Upper lobe of left lung (tissue), 6 donors: Measurements from ENCODE around the gene PCDHA3. TPM values are rescaled to one million over a fixed set of nuclear protein-coding genes. Genes with fewer than 3 reads are reported as not detected.
"Not testable (repeated sequence)": the region's sequence is repeated elsewhere in the genome, so short reads cannot be mapped to it uniquely, and the experiment has no call there.

Experiments
- ATAC-seq, 2 donors: fragments of 200-7000 bp; cut with Tn5 transposase; one replicate each; pipeline ENCODE4 v1.9.1; 2022; ENCODE audit warnings: mild to moderate bottlenecking in 2 of 2, moderate library complexity in 2 of 2; ENCODE audit not compliant: low FRiP score in 2 of 2
- DNase-seq, 2 donors: peaks; one replicate each; pipeline ENCODE4 v3.0.0-alpha.2; 2019 to 2020
- H3K27ac ChIP-seq, 4 donors: fragments of 200-600 bp; sonication (generic); one replicate each; pipeline ENCODE4 v1.5.1; 2016 to 2019
- H3K27me3 ChIP-seq, 4 donors: fragments of 200-600 bp; sonication (generic); one replicate each; pipeline ENCODE4 v1.5.1; 2017 to 2019
- H3K36me3 ChIP-seq, 4 donors: fragments of 200-600 bp; sonication (generic); one replicate each; pipeline ENCODE4 v1.5.1; 2016 to 2019
- H3K4me1 ChIP-seq, 4 donors: fragments of 200-600 bp; sonication (generic); one replicate each; pipeline ENCODE4 v1.5.1; 2018 to 2019
- H3K4me3 ChIP-seq, 4 donors: fragments of 200-600 bp; sonication (generic); one replicate each; pipeline ENCODE4 v1.5.1; 2017 to 2019; ENCODE audit warnings: mild to moderate bottlenecking in 2 of 4, moderate library complexity in 1 of 4
- H3K9me3 ChIP-seq, 4 donors: fragments of 200-600 bp; sonication (generic); one replicate each; pipeline ENCODE4 v1.5.1; 2018 to 2019
- EP300 ChIP-seq, 4 donors: sonication (generic); formaldehyde crosslinking; IDR thresholded peaks; one replicate each; pipeline ENCODE4 v1.5.1; 2017; ENCODE audit warnings: antibody characterized with exemption in 4 of 4, control low read depth in 2 of 4
- POLR2A ChIP-seq, 4 donors: fragments of 450-650 bp; IDR thresholded peaks; one replicate each; pipeline ENCODE4 v1.5.1; 2016 to 2017; ENCODE audit warnings: antibody characterized with exemption in 4 of 4, mild to moderate bottlenecking in 2 of 4
- POLR2AphosphoS5 ChIP-seq, 2 donors: sonication (generic); formaldehyde crosslinking; IDR thresholded peaks; one replicate each; pipeline ENCODE4 v1.5.1; 2017; ENCODE audit warnings: antibody characterized with exemption in 2 of 2
- WGBS, 2 donors: methylation state at CpG; one replicate each; pipeline ENCODE4 v1.1.5; 2017 to 2018; 5-methylcytosine and 5-hydroxymethylcytosine counted together
- total RNA-seq, 6 donors: library from RNA; depleted of rRNA in 4 of 6; stranded (reverse); fragments of >200 nt in 4 of 6; gene quantifications; one replicate each; pipeline versions ENCODE4 v1.1.0 to v1.2.1, GENCODE V29; 2016 to 2021
- TF ChIP-seq, protein P1 (sequence below), 6 experiments: fragments of 450-650 bp in 4 of 6; fragments of 200-600 bp in 2 of 6; sonication (generic) in 2 of 6; IDR thresholded peaks; one replicate each; pipeline ENCODE4 v1.5.1; 2016 to 2019; ENCODE audit warnings: antibody characterized with exemption in 6 of 6
- donor health status: DM: no; HTN: no; CAD: no; lungs with moderate emphysema.
- donor health status: DM: no; HTN: yes; CAD: no; lungs with severe emphysema.

The PCDHA3 gene
- total RNA-seq, 6 donors from 2014 or later = 0.61 to 1.6 (median 1.0) TPM

DNA sequence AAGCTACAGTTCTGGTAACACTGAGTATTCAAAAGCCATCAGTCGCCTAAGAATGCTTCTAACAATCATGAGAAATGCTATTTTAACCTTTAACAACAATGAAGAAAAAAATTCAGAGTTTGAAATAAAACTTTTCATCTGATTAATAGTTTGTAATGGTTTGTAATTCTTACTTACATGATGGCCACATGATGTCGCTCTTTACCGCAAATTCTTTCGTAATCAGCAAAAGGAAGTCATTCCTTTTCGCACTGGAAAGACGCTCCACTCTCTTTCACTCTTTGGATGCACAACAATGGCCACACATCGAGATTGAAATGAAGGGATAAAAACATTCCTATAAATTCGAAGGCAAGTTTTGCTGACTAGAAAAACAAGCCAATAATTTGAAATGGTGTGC, 33.1 kb downstream of the PCDHA3 start, which contains the start of gene PCDHA7:
Gene PCDHA7, plus strand, starts transcription at position 277 of the 400 bp plus-strand sequence. Its CDS starts 115 bp downstream, at position 392.
- H3K4me1 ChIP-seq = no peaks in the 10 kb centered on the region
- 8 to 16% methylated on average over 8 of the region's 8 CpGs for WGBS, 2 donors
- H3K27ac ChIP-seq = no peak within 1 kb of the TSS
- TF ChIP-seq, protein P1, sequence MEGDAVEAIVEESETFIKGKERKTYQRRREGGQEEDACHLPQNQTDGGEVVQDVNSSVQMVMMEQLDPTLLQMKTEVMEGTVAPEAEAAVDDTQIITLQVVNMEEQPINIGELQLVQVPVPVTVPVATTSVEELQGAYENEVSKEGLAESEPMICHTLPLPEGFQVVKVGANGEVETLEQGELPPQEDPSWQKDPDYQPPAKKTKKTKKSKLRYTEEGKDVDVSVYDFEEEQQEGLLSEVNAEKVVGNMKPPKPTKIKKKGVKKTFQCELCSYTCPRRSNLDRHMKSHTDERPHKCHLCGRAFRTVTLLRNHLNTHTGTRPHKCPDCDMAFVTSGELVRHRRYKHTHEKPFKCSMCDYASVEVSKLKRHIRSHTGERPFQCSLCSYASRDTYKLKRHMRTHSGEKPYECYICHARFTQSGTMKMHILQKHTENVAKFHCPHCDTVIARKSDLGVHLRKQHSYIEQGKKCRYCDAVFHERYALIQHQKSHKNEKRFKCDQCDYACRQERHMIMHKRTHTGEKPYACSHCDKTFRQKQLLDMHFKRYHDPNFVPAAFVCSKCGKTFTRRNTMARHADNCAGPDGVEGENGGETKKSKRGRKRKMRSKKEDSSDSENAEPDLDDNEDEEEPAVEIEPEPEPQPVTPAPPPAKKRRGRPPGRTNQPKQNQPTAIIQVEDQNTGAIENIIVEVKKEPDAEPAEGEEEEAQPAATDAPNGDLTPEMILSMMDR (IDR thresholded peaks at IDR 0.05) = no peak
- TF ChIP-seq POLR2AphosphoS5 (IDR thresholded peaks at IDR 0.05) = no peak
- no peak for TF ChIP-seq POLR2A (IDR thresholded peaks at IDR 0.05)
- H3K36me3 ChIP-seq = no peaks in the 10 kb centered on the region
- peak within 1 kb of the TSS in 3 of 4 donors; percentile 5 to 25 (median 16) for H3K4me3 ChIP-seq
- H3K27me3 ChIP-seq = no peaks in the 10 kb centered on the region
- ATAC-seq (no peak), DNase-seq (no peak)
- H3K9me3 ChIP-seq = peaks cover 10 to 43% (median 36%) of the 10 kb centered on the region in 4 donors

DNA sequence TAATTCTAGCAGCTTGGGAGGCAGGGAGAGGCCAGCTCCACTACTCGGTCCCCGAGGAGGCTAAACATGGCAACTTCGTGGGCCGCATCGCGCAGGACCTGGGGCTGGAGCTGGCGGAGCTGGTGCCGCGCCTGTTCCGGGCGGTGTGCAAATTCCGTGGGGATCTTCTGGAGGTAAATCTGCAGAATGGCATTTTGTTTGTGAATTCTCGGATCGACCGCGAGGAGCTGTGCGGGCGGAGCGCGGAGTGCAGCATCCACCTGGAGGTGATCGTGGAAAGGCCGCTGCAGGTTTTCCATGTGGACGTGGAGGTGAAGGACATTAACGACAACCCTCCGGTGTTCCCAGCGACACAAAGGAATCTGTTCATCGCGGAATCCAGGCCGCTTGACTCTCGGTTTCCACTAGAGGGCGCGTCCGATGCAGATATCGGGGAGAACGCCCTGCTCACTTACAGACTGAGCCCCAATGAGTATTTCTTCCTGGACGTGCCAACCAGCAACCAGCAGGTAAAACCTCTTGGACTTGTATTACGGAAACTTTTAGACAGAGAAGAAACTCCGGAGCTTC, 33.7 kb downstream of the PCDHA3 start:
- H3K27ac ChIP-seq, H3K36me3 ChIP-seq, H3K27me3 ChIP-seq, ATAC-seq, H3K4me1 ChIP-seq: not testable (repeated sequence)
- Histone ChIP-seq H3K9me3 (peaks cover 10 to 38% (median 31%) of the 10 kb centered on the region in 4 donors), H3K4me3 (peak overlapping the region in 3 of 4 donors; percentile 5 to 25 (median 16))
- peak in 1 of 2 donors; percentile 54 for DNase-seq
- WGBS, 2 donors = 26% methylated on average over 12 to 26 of the region's 38 CpGs

DNA sequence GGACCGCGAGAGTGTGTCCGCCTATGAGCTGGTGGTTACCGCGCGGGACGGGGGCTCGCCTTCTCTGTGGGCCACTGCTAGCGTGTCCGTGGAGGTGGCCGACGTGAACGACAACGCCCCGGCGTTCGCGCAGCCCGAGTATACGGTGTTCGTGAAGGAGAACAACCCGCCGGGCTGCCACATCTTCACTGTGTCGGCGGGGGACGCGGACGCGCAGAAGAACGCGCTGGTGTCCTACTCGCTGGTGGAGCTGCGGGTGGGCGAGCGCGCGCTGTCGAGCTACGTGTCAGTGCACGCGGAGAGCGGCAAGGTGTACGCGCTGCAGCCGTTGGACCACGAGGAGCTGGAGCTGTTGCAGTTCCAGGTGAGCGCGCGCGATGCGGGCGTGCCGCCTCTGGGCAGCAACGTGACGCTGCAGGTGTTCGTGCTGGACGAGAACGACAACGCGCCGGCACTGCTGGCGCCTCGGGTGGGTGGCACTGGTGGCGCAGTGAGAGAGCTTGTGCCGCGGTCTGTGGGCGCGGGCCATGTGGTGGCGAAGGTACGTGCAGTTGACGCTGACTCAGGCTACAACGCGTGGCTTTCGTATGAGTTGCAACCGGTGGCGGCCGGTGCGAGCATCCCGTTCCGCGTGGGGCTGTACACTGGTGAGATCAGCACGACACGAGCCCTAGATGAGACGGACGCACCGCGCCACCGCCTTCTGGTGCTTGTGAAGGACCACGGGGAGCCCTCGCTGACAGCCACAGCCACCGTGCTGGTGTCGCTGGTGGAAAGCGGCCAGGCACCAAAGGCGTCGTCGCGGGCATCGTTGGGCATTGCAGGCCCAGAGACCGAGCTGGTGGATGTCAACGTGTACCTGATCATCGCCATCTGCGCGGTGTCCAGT, 35.0 kb downstream of the PCDHA3 start:
- no peak for TF ChIP-seq EP300 (IDR thresholded peaks at IDR 0.05)
- Histone ChIP-seq H3K4me1 (no peaks in the 10 kb centered on the region), H3K36me3 (no peaks in the 10 kb centered on the region), H3K9me3 (peaks cover 7 to 30% (median 24%) of the 10 kb centered on the region in 4 donors), H3K27ac (no peak overlapping the region), H3K27me3 (no peaks in the 10 kb centered on the region), H3K4me3 (no peak overlapping the region)
- peak in 1 of 2 donors; percentile 82 for DNase-seq
- WGBS, 2 donors = 57 to 63% methylated on average over 17 to 80 of the region's 103 CpGs
- ATAC-seq = no peak

DNA sequence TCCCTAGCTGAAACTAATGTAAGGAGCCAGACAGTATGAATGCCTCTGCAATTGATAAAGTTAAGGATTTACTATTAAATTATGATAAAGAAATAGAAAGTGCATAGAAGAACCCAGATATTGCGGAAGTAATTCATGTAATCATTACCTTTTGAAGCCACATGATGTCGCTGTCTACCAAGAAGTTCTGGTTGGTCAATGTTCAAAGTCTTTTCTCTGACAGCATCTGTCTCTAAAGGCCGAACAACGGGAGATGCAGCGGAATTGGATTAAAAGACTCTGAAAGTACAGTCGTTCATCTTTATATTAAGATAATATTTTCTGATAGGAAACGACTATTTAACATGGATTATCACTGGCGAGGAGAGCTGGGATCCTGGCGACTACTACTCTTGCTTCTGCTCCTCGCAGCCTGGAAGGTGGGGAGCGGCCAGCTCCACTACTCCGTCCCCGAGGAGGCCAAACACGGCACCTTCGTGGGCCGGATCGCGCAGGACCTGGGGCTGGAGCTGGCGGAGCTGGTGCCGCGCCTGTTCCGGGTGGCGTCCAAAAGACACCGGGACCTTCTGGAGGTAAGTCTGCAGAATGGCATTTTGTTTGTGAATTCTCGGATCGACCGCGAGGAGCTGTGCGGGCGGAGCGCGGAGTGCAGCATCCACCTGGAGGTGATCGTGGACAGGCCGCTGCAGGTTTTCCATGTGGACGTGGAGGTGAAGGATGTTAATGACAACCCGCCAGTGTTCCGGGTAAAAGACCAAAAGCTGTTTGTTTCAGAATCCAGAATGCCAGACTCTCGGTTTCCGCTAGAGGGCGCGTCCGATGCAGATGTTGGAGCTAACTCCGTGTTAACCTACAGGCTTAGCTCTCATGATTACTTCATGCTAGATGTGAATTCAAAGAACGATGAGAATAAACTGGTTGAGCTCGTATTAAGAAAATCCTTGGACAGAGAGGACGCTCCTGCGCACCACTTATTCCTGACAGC, 40.4 kb downstream of the PCDHA3 start, which contains the start of gene PCDHA8:
Gene PCDHA8, plus strand, starts transcription at position 210 of the 985 bp plus-strand sequence. Its CDS starts 135 bp downstream, at position 345.
- Histone ChIP-seq H3K9me3 (peaks cover 3 to 34% (median 29%) of the 10 kb centered on the region in 4 donors), H3K4me1 (no peaks in the 10 kb centered on the region), H3K27ac (no peak within 1 kb of the TSS), H3K27me3 (no peaks in the 10 kb centered on the region), H3K4me3 (no peak within 1 kb of the TSS), H3K36me3 (no peaks in the 10 kb centered on the region)
- ATAC-seq (no peak), DNase-seq (peak in 1 of 2 donors; percentile 49)
- WGBS, 2 donors = 25 to 34% methylated on average over 43 to 47 of the region's 47 CpGs
- TF ChIP-seq POLR2A (IDR thresholded peaks at IDR 0.05) (no peak), POLR2AphosphoS5 (IDR thresholded peaks at IDR 0.05) (no peak), EP300 (IDR thresholded peaks at IDR 0.05) (no peak)
- TF ChIP-seq, protein P1 (IDR thresholded peaks at IDR 0.05) = no peak

DNA sequence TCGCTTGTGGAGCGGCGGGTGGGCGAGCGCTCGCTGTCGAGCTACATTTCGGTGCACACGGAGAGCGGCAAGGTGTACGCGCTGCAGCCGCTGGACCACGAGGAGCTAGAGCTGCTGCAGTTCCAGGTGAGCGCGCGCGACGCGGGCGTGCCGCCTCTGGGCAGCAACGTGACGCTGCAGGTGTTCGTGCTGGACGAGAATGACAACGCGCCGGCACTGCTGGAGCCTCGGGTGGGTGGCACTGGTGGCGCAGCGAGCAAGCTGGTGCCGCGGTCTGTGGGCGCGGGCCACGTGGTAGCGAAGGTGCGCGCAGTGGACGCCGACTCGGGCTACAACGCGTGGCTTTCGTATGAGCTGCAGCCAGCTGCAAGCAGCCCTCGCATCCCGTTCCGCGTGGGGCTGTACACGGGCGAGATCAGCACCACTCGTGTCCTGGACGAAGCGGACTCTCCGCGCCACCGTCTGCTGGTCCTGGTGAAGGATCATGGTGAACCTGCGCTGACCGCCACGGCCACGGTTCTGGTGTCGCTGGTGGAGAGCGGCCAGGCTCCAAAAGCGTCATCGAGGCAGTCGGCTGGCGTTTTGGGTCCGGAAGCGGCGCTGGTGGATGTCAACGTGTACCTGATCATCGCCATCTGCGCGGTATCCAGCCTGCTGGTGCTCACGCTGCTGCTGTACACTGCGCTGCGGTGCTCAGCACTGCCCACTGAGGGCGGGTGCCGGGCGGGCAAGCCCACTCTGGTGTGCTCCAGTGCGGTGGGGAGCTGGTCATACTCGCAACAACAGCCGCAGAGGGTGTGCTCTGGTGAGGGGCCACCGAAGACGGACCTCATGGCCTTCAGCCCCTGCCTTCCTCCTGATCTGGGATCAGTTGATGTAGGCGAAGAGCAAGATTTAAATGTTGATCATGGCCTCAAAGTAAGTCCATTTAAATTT, 42.2 kb downstream of the PCDHA3 start:
- Histone ChIP-seq H3K27me3 (no peaks in the 10 kb centered on the region), H3K27ac (no peak overlapping the region), H3K36me3 (no peaks in the 10 kb centered on the region), H3K9me3 (peaks cover 0 to 31% (median 25%) of the 10 kb centered on the region in 4 donors), H3K4me1 (no peaks in the 10 kb centered on the region), H3K4me3 (no peak overlapping the region)
- peak in 1 of 2 donors; percentile 79 for DNase-seq
- TF ChIP-seq, protein P1 (IDR thresholded peaks at IDR 0.05) = no peak
- TF ChIP-seq EP300 (IDR thresholded peaks at IDR 0.05) (no peak), POLR2AphosphoS5 (IDR thresholded peaks at IDR 0.05) (no peak), POLR2A (IDR thresholded peaks at IDR 0.05) (no peak)
- ATAC-seq = no peak
- 48 to 66% methylated on average over 11 to 75 of the region's 87 CpGs for WGBS, 2 donors

DNA sequence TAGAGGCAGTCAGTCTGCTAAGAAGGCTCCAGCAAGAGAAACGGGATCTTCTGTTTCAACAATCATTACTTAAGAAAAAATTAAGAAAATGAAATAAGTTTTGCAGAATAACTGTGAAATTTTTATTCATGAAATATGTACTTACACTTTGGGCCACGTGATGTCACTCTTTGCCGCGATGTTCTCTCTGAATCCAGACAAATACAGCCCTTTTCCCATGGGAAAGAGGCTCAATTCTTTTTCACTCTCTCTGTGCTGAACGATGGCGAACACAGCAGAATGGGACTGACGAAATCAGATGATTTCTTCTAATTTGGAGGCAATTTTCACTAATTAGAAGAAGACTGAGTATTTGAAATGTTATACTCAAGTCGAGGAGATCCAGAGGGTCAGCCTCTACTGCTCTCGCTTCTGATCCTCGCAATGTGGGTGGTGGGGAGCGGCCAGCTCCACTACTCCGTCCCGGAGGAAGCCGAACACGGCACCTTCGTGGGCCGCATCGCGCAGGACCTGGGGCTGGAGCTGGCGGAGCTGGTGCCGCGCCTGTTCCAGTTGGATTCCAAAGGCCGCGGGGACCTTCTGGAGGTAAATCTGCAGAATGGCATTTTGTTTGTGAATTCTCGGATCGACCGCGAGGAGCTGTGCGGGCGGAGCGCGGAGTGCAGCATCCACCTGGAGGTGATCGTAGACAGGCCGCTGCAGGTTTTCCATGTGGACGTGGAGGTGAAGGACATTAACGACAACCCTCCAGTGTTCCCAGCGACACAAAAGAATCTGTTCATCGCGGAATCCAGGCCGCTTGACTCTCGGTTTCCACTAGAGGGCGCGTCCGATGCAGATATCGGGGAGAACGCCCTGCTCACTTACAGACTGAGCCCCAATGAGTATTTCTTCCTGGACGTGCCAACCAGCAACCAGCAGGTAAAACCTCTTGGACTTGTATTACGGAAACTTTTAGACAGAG, 47.6 kb downstream of the PCDHA3 start, which contains the start of gene PCDHA9:
Gene PCDHA9, plus strand, starts transcription at position 244 of the 964 bp plus-strand sequence. Its CDS starts 114 bp downstream, at position 358.
- H3K36me3 ChIP-seq, H3K27ac ChIP-seq, ATAC-seq, H3K27me3 ChIP-seq, H3K4me1 ChIP-seq: not testable (repeated sequence)
- Histone ChIP-seq H3K9me3 (peaks cover 0 to 27% (median 24%) of the 10 kb centered on the region in 4 donors), H3K4me3 (peak within 1 kb of the TSS in 1 of 4 donors; percentile 5)
- DNase-seq = peak in 1 of 2 donors; percentile 65
- 29 to 36% methylated on average over 11 to 37 of the region's 48 CpGs for WGBS, 2 donors
